CD14-positive monocyte (primary cell): Measurements from ENCODE around the gene PDGFD. TPM values are rescaled to one million over a fixed set of nuclear protein-coding genes. Genes with fewer than 3 reads are reported as not detected.

Source experiments
- DNase-seq, 3 donors: peaks; one replicate each; pipeline ENCODE4 v3.0.0-alpha.2; 2011 to 2022
- H2AFZ ChIP-seq: 2 replicates; pipeline ENCODE4 v1.6.0; 2012; ENCODE audit warnings: mild to moderate bottlenecking, low read depth, low read length, inconsistent platforms; ENCODE audit not compliant: insufficient read depth, poor library complexity, severe bottlenecking
- H3K27ac ChIP-seq, 2 donors: 1 replicate in 1 of 2; 2 replicates in 1 of 2; pipeline ENCODE4 v1.5.1; 2012 to 2013; ENCODE audit warnings: low read length in 2 of 2, control low read depth in 1 of 2, inconsistent platforms in 1 of 2, low read depth in 1 of 2, mild to moderate bottlenecking in 1 of 2
- H3K27me3 ChIP-seq, 2 donors: one replicate each; pipeline versions ENCODE4 v1.6.0 to v1.6.1; 2011 to 2013; ENCODE audit warnings: low read length in 2 of 2; ENCODE audit not compliant: control insufficient read depth in 2 of 2, insufficient read depth in 2 of 2
- H3K36me3 ChIP-seq, 2 donors: replicated peaks in 1 of 2; 1 replicate in 1 of 2; 2 replicates in 1 of 2; pipeline versions ENCODE4 v1.5.1 to v1.6.1; 2012 to 2013; ENCODE audit warnings: low read length in 2 of 2, control low read depth in 1 of 2, inconsistent platforms in 1 of 2, mild to moderate bottlenecking in 1 of 2; ENCODE audit not compliant: insufficient read depth in 2 of 2, control insufficient read depth in 1 of 2
- H3K4me1 ChIP-seq, 2 donors: 1 replicate in 1 of 2; 2 replicates in 1 of 2; pipeline versions ENCODE4 v1.5.1 to v1.6.1; 2012 to 2013; ENCODE audit warnings: low read length in 2 of 2, control low read depth in 1 of 2, inconsistent platforms in 1 of 2, mild to moderate bottlenecking in 1 of 2, moderate library complexity in 1 of 2; ENCODE audit not compliant: insufficient read depth in 2 of 2, control insufficient read depth in 1 of 2
- H3K4me2 ChIP-seq: replicated peaks from 2 replicates; pipeline ENCODE3; 2012; ENCODE audit warnings: low read length, moderate library complexity, mild to moderate bottlenecking; ENCODE audit not compliant: poor library complexity, severe bottlenecking; ENCODE audit errors: extremely low read depth
- H3K4me3 ChIP-seq, 3 experiments: fragments of 200-600 bp in 1 of 3; sonication (generic) in 1 of 3; replicated peaks in 1 of 3; 1 replicate in 2 of 3; 2 replicates in 1 of 3; pipeline ENCODE4 v1.5.1; 2011 to 2013; ENCODE audit warnings: low read length in 3 of 3, mild to moderate bottlenecking in 3 of 3, control low read depth in 2 of 3, low read depth in 2 of 3, inconsistent platforms in 1 of 3, moderate library complexity in 1 of 3
- H3K79me2 ChIP-seq: 2 replicates; pipeline ENCODE4 v1.6.0; 2012; ENCODE audit warnings: mild to moderate bottlenecking, control low read depth, inconsistent platforms, low read length, moderate library complexity; ENCODE audit not compliant: insufficient read depth
- H3K9ac ChIP-seq: 2 replicates; pipeline ENCODE4 v1.6.0; 2017; ENCODE audit warnings: low read length, mild to moderate bottlenecking; ENCODE audit not compliant: insufficient read depth, poor library complexity, severe bottlenecking
- H3K9me3 ChIP-seq, 2 donors: replicated peaks in 1 of 2; 1 replicate in 1 of 2; 2 replicates in 1 of 2; pipeline versions ENCODE4 v1.5.1 to v1.6.1; 2012 to 2013; ENCODE audit warnings: low read length in 2 of 2, control low read depth in 1 of 2; ENCODE audit not compliant: control insufficient read depth in 1 of 2, insufficient read depth in 1 of 2
- H4K20me1 ChIP-seq: 2 replicates; pipeline ENCODE4 v1.6.0; 2012; ENCODE audit warnings: mild to moderate bottlenecking, low read length, control low read depth, moderate library complexity; ENCODE audit not compliant: insufficient read depth
- H3K27ac Mint-ChIP-seq, 7 donors: one replicate each; pipeline ENCODE4 v1.8.0; 2020; ENCODE audit warnings: mild to moderate bottlenecking in 7 of 7, mixed read lengths in 7 of 7, moderate library complexity in 6 of 7, inconsistent platforms in 2 of 7
- H3K27me3 Mint-ChIP-seq, 3 donors: one replicate each; pipeline ENCODE4 v1.8.0; 2021 to 2022; ENCODE audit warnings: low read depth in 3 of 3, mild to moderate bottlenecking in 3 of 3, mixed read lengths in 3 of 3, moderate library complexity in 3 of 3, inconsistent platforms in 1 of 3
- H3K36me3 Mint-ChIP-seq, 2 donors: one replicate each; pipeline ENCODE4 v1.8.0; 2020; ENCODE audit warnings: mixed read lengths in 2 of 2, inconsistent platforms in 1 of 2, mild to moderate bottlenecking in 1 of 2
- H3K4me1 Mint-ChIP-seq: one replicate; pipeline ENCODE4 v1.8.0; 2020; ENCODE audit warnings: mild to moderate bottlenecking, mixed read lengths
- H3K4me3 Mint-ChIP-seq, 2 donors: one replicate each; pipeline ENCODE4 v1.8.0; 2020; ENCODE audit warnings: mild to moderate bottlenecking in 2 of 2, mixed read lengths in 2 of 2, moderate library complexity in 1 of 2
- H3K9me3 Mint-ChIP-seq, 7 donors: one replicate each; pipeline ENCODE4 v1.8.0; 2020 to 2022; ENCODE audit warnings: mixed read lengths in 7 of 7, mild to moderate bottlenecking in 6 of 7, moderate library complexity in 6 of 7, inconsistent platforms in 2 of 7
- CTCF ChIP-seq: fragments of 200-600 bp; IDR thresholded peaks from one replicate; pipeline ENCODE4 v1.8.0; 2022; ENCODE audit warnings: antibody characterized with exemption, mild to moderate bottlenecking
- WGBS: methylation state at CpG from one replicate; pipeline ENCODE4 v1.1.5; 2013; ENCODE audit warnings: missing lambda C conversion rate; ENCODE audit not compliant: insufficient coverage; 5-methylcytosine and 5-hydroxymethylcytosine counted together
- intact Hi-C, 2 donors: fragments of 100-400 bp; cut with micrococcal nuclease; formaldehyde crosslinking; loops; one replicate each; pipeline versions ENCODE4 v1.15.0 to v1.15.1; 2023
- polyA plus RNA-seq, 3 donors: library from polyadenylated mRNA; depleted of rRNA in 1 of 3; unstranded in 2 of 3; stranded (reverse) in 1 of 3; fragments of 300-500 nt in 2 of 3; fragments of >200 nt in 1 of 3; fragmentation: Illumina TruSeq in 2 of 3; gene quantifications; 1 replicate in 2 of 3; 2 replicates in 1 of 3; pipeline ENCODE4 v1.2.3, GENCODE V29; 2012 to 2021

The PDGFD gene
- polyA plus RNA-seq, 3 donors = 0.05 to 0.15 TPM; not detected in 1

GRCh38 chr11:103920933-103921332, 243.0 kb downstream of the PDGFD start:
- H3K27ac Mint-ChIP-seq = no peak overlapping the region
- H4K20me1 ChIP-seq = no peaks in the 10 kb centered on the region
- no peaks in the 10 kb centered on the region for H3K4me1 ChIP-seq
- H3K4me2 ChIP-seq = no peak overlapping the region
- H3K36me3 Mint-ChIP-seq = no peaks in the 10 kb centered on the region
- no peak for TF ChIP-seq CTCF
- peaks cover 0 to 4% (median 0%) of the 10 kb centered on the region in 3 donors for H3K27me3 Mint-ChIP-seq
- H3K4me1 Mint-ChIP-seq = no peaks in the 10 kb centered on the region
- H3K27ac ChIP-seq = no peak overlapping the region
- H3K27me3 ChIP-seq = no peaks in the 10 kb centered on the region
- H3K9me3 ChIP-seq = no peaks in the 10 kb centered on the region
- intact Hi-C loops = no loop called here
- no peaks in the 10 kb centered on the region for H3K36me3 ChIP-seq
- H3K9me3 Mint-ChIP-seq = peaks cover 0 to 2% (median 0%) of the 10 kb centered on the region in 7 donors
- no peak overlapping the region for H2AFZ ChIP-seq
- no peak for DNase-seq
- H3K4me3 ChIP-seq = no peak overlapping the region
- no peaks in the 10 kb centered on the region for H3K79me2 ChIP-seq
- H3K4me3 Mint-ChIP-seq = no peak overlapping the region
- no peak overlapping the region for H3K9ac ChIP-seq

GRCh38 chr11:103920449-103920848, 243.5 kb downstream of the PDGFD start:
- DNase-seq = no peak
- Histone ChIP-seq H3K4me1 (no peaks in the 10 kb centered on the region), H4K20me1 (no peaks in the 10 kb centered on the region), H2AFZ (no peak overlapping the region), H3K9ac (no peak overlapping the region), H3K4me2 (no peak overlapping the region), H3K27ac (no peak overlapping the region), H3K36me3 (no peaks in the 10 kb centered on the region), H3K27me3 (no peaks in the 10 kb centered on the region), H3K4me3 (no peak overlapping the region), H3K9me3 (no peaks in the 10 kb centered on the region), H3K79me2 (no peaks in the 10 kb centered on the region)
- H3K9me3 Mint-ChIP-seq = peaks cover 0 to 3% (median 0%) of the 10 kb centered on the region in 7 donors
- WGBS = 100% methylated on average over 1 of the region's 1 CpG
- intact Hi-C loops = no loop called here
- H3K4me3 Mint-ChIP-seq = no peak overlapping the region
- no peaks in the 10 kb centered on the region for H3K4me1 Mint-ChIP-seq
- TF ChIP-seq CTCF = no peak
- no peaks in the 10 kb centered on the region for H3K36me3 Mint-ChIP-seq
- no peak overlapping the region for H3K27ac Mint-ChIP-seq
- peaks cover 0 to 4% (median 0%) of the 10 kb centered on the region in 3 donors for H3K27me3 Mint-ChIP-seq
